Jurkat, Clone E6-1 (cell line): ENCODE measurements around the gene GTPBP3.

Experiments
- DNase-seq: peaks from one replicate; pipeline ENCODE4 v3.0.0-alpha.2; 2011; ENCODE audit warnings: low read depth, low spot score
- H3K4me3 ChIP-seq: 2 replicates; pipeline ENCODE4 v1.5.1; 2011; ENCODE audit warnings: mild to moderate bottlenecking, low read length, control low read depth, moderate library complexity

The GTPBP3 gene

GRCh38 chr19:17325881-17326594, 11.3 kb upstream of the GTPBP3 start:
- DNase-seq, result no peak
- H3K4me3 ChIP-seq, result no peak overlapping the region

- no peak for DNase-seq
- H3K4me3 ChIP-seq, result no peak overlapping the region
Measured at GRCh38 chr19:17326595-17326966, 10.8 kb upstream of the GTPBP3 start.

DNA sequence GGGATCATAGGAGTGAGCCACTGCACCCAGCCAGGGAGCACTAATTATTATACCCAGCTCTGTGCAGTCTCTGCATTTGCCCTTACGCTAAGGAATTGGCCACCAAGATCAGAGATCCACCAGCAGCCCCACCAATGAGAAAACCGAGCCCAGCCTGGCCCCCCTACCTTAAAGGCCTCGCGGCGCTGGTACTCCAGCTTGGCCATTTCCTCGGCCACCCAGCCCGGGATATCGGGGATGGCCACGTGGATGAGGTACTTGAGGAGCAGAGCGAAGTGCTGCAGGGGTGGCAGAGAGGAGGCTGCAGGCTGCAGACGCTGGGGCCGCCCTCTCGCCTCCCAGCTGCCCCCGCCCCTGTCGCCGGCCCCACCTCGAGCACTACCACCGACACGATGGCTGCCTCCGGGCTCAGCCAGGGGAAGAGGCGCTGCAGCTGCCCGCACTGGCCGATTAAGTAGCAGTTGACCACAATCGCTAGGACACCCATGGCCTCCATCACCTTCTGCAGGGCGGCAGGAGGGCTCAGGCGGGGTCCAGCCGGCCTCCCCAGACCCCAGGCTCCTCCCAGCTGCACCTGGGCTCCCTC, 10.2 kb upstream of the GTPBP3 start:
- no peak overlapping the region for H3K4me3 ChIP-seq
- no peak for DNase-seq

DNA sequence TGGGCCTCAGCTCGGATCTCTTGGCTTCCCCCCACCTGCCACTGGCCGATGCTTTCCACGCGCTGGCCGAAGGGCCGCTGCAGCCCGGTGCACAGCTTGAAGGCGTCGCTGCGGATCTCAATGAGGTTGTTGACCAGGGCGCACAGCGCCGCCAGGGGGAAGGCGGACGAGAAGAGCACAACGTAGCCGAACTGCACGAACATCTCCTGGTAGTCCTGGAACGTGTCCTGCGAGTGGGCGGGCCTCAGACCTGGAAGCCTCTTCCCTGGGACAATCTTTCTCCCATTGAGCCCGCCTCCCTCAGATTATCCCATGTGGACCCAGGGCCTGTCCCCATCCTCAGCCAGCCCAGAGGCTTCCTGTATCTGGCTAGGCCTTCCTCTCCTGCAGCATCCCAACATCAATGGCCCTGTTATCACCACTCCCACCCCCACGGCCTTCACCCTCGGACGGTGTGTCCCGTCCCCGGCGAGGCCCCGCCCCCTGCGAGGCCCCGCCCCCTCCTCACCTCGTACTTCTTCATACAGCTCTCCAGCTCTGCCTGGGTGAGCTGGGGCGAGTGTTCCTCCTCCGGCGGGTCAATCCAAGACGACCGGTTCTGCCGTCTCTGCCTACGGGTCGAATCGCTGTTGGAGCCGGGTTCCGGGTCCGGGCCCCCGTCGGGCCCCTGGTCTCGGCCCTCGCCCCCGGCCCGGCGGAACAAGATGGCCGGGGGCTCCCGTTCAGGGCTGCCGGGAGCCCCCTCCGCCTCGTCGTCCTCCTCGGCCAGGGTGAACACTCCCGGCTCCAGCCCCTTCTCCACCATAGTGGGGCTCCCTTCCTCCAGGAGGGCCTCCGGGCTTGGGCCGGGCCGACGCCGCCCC, 9.5 kb upstream of the GTPBP3 start:
- H3K4me3 ChIP-seq, result peak overlapping the region; percentile 54
- no peak for DNase-seq

DNA sequence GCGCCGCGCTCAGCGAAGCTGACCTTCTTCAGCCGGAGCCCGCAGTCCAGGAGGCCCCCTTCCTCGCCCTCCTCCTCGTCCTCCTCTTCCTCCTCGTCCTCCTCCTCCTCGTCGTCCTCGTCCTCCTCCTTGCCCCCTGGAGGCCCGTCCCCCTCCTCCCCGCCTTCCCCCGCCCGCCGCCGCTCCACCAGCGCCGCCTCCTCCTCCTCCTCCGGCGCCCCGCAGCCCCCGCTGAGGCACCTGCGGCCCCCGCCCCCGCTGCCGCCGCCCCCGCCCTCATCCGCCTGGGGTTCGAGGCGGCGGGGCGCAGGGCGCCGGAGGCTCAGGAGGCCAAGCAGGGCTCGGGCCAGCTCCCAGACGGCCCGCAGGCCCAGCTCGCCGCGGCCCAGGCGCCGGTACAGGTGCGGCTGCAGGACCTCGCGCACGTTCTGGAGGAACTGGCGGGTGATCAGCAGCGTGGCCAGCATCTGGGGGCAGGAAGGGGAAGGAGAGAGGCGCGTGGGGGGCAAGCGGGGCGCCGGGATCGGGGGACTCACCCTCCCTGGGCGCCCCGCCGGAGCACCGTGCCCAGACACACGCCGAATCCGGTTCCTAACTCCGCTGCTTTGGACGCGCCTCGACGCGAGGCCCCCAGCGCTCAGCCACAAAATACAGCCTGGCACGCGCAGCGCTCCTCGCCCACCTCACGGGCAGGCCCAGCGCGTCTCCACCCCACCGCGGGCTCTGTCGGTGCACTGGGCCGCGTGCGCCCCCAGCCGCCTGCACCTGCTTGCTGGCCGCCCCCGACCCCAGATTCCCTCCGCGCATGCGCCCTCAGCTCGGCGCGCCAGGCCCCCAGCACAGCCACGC, 8.6 kb upstream of the GTPBP3 start:
- H3K4me3 ChIP-seq, result peak overlapping the region; percentile 54
- no peak for DNase-seq

DNA sequence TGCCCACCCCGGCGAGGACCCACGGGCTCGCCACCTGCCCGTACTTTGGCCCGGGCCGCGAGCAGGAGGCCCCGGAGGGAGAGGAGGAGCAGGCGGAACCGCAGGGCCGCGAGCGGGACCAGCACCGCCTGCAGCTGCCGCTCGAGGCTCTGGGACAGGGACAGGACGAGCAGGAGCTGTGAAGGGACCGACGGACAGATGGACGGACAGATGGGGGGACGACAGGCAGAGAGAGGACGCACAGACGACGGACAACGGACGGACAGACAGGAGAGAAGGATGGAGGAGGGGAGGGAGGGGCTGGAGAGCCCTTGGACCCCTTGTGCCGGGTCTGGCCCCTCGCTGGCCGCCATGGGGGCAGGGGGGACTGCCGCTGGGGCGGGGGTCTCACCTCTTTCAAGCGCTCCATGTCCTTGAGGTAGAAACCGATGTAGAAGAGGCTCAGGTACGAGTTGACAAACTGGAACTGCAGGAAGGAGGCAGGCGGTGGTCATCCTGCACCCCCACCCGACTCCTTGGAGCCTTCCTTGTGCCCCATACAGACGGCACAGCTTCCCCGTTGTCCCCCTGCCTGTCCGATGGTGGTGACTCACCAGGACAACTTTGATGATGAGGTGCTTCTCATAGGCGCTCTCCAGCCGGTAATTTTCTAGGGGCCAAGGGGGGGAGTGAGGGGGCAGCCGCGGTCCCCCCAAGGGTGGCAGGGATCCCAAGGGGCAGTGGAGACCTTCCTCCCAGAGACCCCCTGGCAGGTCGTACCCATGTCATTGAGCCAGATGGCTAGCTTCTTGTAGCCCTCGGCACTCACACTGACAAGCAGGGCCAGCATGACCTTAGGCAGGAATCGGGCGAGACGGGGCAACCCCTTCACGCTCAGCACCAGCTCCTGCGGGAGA, 7.7 kb upstream of the GTPBP3 start:
- no peak overlapping the region for H3K4me3 ChIP-seq
- DNase-seq, result no peak

DNA sequence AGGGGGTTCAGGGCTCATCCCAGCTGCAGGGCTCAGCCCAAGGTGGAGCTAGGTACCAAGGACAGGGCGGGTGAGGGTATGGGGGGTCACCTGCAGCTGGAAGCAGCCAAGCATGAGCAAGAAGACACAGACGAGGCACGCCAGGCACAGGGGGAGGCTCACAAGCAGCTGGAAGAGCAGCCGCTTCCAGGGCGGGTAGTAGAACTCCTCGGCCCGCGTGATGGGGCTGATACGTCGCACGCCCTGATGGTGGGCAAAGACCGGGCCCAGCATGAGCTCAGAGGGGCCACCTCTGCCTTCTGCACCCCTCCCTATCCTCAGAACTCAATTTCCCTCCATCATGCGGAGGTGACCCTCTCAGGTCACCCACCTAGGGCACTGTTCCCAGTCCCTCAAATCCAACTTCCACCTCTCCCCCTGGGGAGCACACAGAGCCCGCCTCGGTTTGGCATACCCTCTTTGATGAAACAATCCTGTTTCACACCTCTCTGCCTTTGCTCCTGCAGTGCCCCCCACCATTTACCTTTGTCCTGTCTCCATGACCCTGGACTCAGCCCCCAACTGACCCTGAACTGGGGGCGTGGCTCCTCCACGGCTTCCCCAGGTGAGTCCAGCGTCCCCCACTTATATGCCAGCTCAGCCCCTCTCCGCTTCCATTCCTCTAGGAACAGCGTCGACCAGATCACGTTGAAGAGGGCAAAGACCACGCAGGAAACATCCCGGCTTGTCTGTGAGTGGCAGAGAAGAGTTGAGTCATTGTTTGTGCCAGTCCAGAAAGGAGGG, 6.9 kb upstream of the GTPBP3 start:
- H3K4me3 ChIP-seq, result no peak overlapping the region
- no peak for DNase-seq

DNA sequence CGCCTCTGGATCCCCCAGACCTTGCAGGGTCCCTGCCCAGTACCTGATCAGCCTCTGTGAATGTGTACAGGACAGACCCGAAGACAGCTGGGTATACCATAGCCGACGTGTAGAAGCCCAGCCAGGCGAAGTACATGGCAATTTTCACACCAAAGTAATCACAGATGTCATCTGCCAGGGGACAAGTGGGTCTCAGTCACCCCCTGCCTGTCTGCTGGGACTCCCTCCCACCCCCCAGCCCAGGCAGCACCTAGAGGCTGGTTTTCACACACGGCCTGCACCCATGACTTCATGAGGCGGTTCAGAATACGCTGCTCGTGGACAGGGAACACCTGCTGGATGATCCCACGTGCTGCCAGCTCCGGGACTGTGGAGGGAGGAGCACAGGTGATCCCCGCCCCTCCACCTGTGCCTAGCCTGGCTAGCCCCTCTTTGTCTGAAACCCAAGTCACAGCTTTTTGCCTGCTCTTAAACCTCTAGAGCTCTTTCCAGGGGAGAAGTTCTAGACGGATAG, 6.3 kb upstream of the GTPBP3 start:
- DNase-seq, result no peak

GRCh38 chr19:17332360-17332676, 5.0 kb upstream of the GTPBP3 start:
- H3K4me3 ChIP-seq, result no peak overlapping the region
- no peak for DNase-seq

More for the DNA sequence above, 6.3 kb upstream of the GTPBP3 start:
- no peak overlapping the region for H3K4me3 ChIP-seq

DNA sequence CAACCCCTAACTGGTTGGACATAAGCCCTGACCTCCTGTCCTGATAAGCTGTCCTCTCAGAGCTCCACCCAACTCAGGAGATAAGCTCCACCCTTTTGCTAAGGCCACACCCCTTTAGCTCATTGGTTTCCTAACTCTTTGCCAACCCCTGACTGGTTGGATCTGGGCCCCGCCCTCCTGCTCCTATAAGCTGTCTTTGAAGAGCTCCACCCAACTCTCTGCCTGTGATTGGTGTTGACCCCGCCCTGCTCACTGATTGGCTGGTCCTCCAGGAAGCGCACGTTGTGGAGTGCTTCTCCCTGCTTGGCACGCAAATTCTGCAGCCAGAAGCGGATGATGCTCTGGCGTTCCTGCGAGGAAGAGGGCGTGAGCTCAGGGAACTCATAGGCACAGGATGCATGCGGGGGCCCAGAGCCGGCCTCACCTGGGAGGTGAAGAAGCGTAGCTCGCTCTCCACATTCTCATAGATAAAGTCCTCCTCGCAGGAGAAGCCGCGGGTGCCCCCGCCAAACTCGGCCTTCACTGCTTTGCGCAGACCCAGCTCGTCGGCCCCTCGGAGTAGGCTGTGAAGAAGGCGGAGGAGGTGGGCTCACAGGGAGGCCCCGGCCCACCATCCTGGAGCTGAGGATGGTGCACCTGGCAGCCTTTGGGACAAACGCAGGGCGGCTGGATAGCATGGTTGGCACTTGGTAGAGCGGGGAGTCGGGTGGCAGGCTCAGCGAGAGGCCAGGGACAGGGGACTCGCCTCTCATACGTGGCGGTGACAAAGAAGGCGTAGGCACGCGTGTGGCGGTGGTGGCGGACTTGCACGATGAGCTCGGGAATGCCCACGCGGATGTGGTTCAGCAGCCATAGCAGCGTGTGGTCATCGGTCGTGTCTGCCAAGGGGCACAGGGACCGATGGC, 4.4 kb upstream of the GTPBP3 start:
- DNase-seq, result peak; percentile 78
- H3K4me3 ChIP-seq, result no peak overlapping the region

DNA sequence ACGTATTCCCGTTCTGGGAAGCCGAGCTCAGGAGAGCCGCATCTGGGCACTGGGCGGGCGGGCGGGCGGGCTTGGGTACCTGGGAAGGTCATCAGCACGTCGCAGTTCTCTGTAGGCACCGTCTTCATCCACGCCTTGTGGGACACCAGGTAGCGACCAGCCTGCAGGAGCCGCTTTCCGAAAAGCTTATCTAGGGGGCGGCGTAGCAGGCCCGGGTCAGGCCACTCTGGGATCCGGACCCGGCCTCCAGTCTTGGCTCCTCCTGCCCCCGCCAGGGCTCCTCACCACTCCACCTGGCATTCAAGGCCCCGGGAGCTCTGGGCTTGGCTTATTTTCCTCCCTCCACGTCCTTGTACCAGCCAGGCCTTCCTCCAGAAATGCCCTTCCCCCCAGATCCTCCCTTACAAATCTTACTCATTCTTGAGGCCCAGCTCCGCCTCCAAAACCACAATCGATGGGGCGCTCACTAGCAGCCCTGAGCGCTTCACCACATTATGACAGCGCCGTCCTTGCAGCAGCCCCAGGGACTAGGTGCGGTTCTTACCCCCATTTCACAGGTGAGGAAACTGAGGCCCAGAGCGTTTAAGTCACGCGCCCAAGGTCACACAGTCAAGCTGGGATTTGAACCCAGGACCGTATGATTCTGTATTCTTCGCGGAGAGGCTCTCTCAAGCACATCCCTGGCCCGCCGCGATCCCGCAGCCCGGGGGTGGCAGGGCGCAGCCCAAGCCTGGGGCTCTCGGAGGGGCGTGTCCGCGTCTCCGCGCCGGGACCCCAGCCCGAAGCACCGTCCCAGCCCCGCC, 3.5 kb upstream of the GTPBP3 start:
- peak; percentile 87 for DNase-seq
- peak overlapping the region; percentile 68 for H3K4me3 ChIP-seq

- DNase-seq, result peak; percentile 94
- H3K4me3 ChIP-seq, result peak within 1 kb of the TSS; percentile 68
Measured at GRCh38 chr19:17334414-17335409, 2.6 kb upstream of the GTPBP3 start, which contains the start of gene ANO8. ANO8 (minus strand) TSS chr19:17334855; CDS start chr19:17334670, 185 bp downstream.

DNA sequence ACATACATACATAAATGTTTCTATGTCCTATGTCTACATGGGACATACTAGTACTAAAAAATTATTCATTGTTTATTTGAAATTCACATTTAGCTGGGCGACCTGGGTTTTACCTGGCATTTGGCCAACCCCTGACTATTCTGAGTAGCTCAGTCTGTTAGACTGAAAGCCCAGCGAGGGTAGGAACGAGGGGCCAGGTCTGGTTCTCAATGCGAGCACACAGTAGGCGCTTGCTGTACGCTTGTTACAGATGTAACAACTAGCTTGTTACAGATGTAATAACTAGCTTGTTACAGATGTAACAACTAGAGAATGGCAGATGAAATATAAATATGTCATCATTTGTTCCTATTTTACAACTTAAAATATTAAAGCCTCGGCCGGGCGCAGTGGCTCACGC, 1.8 kb upstream of the GTPBP3 start:
- no peak for DNase-seq
- H3K4me3 ChIP-seq, result no peak overlapping the region

- DNase-seq, result no peak
- H3K4me3 ChIP-seq, result peak overlapping the region; percentile 96
Measured at GRCh38 chr19:17337675-17338432, 501 bp downstream of the GTPBP3 start.
